RPMI8226 (cell line): ENCODE data around the gene TBX15.

Experiments
- DNase-seq: peaks from one replicate; pipeline ENCODE4 v3.0.0-alpha.2; 2015

The TBX15 gene

GRCh38 chr1:118984722-118985639 lies 3.2 kb downstream of the TBX15 start:
- DNase-seq, result no peak

- no peak for DNase-seq
Observed at GRCh38 chr1:118984086-118984721, 3.9 kb downstream of the TBX15 start.

GRCh38 chr1:118983558-118984041 lies 4.5 kb downstream of the TBX15 start:
- DNase-seq, result no peak

GRCh38 chr1:118982821-118983557 lies 5.2 kb downstream of the TBX15 start:
- no peak for DNase-seq

- DNase-seq, result no peak
Observed at GRCh38 chr1:118982266-118982665, 5.9 kb downstream of the TBX15 start.

GRCh38 chr1:118981436-118981835 lies 6.7 kb downstream of the TBX15 start:
- DNase-seq, result no peak

GRCh38 chr1:118979754-118980575 lies 8.2 kb downstream of the TBX15 start:
- DNase-seq, result no peak

- no peak for DNase-seq
Observed at GRCh38 chr1:118978914-118979701, 9.0 kb downstream of the TBX15 start.

- DNase-seq, result no peak
Observed at GRCh38 chr1:118977600-118977999, 10.5 kb downstream of the TBX15 start.

- no peak for DNase-seq
Observed at GRCh38 chr1:118974661-118975060, 13.5 kb downstream of the TBX15 start.

GRCh38 chr1:118973531-118974137 lies 14.5 kb downstream of the TBX15 start:
- DNase-seq, result no peak

- no peak for DNase-seq
Observed at GRCh38 chr1:118973032-118973431, 15.1 kb downstream of the TBX15 start.

- peak; percentile 31 for DNase-seq
Observed at GRCh38 chr1:118970451-118970850, 17.7 kb downstream of the TBX15 start.

- DNase-seq, result no peak
Observed at GRCh38 chr1:118963456-118964430, 24.4 kb downstream of the TBX15 start.

- no peak for DNase-seq
Observed at GRCh38 chr1:118963138-118963455, 25.0 kb downstream of the TBX15 start.

GRCh38 chr1:118961156-118961555 lies 27.0 kb downstream of the TBX15 start:
- no peak for DNase-seq

GRCh38 chr1:118960567-118961136 lies 27.5 kb downstream of the TBX15 start:
- peak; percentile 51 for DNase-seq

- peak; percentile 71 for DNase-seq
Observed at GRCh38 chr1:118960026-118960561, 28.0 kb downstream of the TBX15 start.

- DNase-seq, result peak; percentile 35
Observed at GRCh38 chr1:118958937-118959631, 29.1 kb downstream of the TBX15 start.
